Neural progenitor cell (in vitro differentiated cells): ENCODE data around the gene PMAIP1. TPM values are rescaled to one million over a fixed set of nuclear protein-coding genes. Genes with fewer than 3 reads are reported as not detected.
"Not testable (repeated sequence)": the region's sequence is repeated elsewhere in the genome, so short reads cannot be mapped to it uniquely, and the experiment has no call there.

ENCODE experiments used
- DNase-seq: peaks from one replicate; pipeline ENCODE4 v3.0.0-alpha.2; 2016; ENCODE audit warnings: low spot score
- H2AFZ ChIP-seq: fragments of 200-600 bp; sonication (generic); replicated peaks from 2 replicates; pipeline ENCODE4 v1.6.1; 2016; ENCODE audit warnings: antibody characterized with exemption
- H3F3A ChIP-seq: fragments of 200-600 bp; sonication (generic); 2 replicates; pipeline ENCODE4 v1.6.1; 2016; ENCODE audit warnings: antibody characterized with exemption, low read depth
- H3K27ac ChIP-seq: fragments of 200-600 bp; sonication (generic); 2 replicates; pipeline ENCODE4 v1.5.1; 2016; ENCODE audit warnings: mild to moderate bottlenecking
- H3K27me3 ChIP-seq: fragments of 200-600 bp; sonication (generic); 2 replicates; pipeline ENCODE4 v1.6.1; 2016; ENCODE audit warnings: mild to moderate bottlenecking, moderate library complexity
- H3K36me3 ChIP-seq: fragments of 200-600 bp; sonication (generic); 2 replicates; pipeline ENCODE4 v1.5.1; 2016
- H3K4me1 ChIP-seq: fragments of 200-600 bp; sonication (generic); 2 replicates; pipeline ENCODE4 v1.6.1; 2016; ENCODE audit warnings: mixed run types
- H3K4me2 ChIP-seq: fragments of 200-600 bp; sonication (generic); 2 replicates; pipeline ENCODE4 v1.6.1; 2016
- H3K4me3 ChIP-seq: fragments of 200-600 bp; sonication (generic); 2 replicates; pipeline ENCODE4 v1.5.1; 2016
- H3K79me2 ChIP-seq: fragments of 200-600 bp; sonication (generic); 2 replicates; pipeline ENCODE4 v1.6.1; 2016; ENCODE audit warnings: low read depth
- H3K9ac ChIP-seq: fragments of 200-600 bp; sonication (generic); 2 replicates; pipeline ENCODE4 v1.6.1; 2016
- H3K9me3 ChIP-seq: fragments of 200-600 bp; sonication (generic); 2 replicates; pipeline ENCODE4 v1.5.1; 2016; ENCODE audit warnings: low read depth
- H4K20me1 ChIP-seq: fragments of 200-600 bp; sonication (generic); 2 replicates; pipeline ENCODE4 v1.6.1; 2016; ENCODE audit warnings: low read depth
- H3K27ac Mint-ChIP-seq: 3 replicates; pipeline ENCODE4 v1.8.0; 2021; ENCODE audit warnings: mixed read lengths
- H3K27me3 Mint-ChIP-seq: 2 replicates; pipeline ENCODE4 v1.8.0; 2022; ENCODE audit warnings: low read depth, mild to moderate bottlenecking, inconsistent platforms, moderate library complexity, mixed read lengths; ENCODE audit not compliant: insufficient read depth
- H3K36me3 Mint-ChIP-seq: 3 replicates; pipeline ENCODE4 v1.8.0; 2021; ENCODE audit warnings: mixed read lengths
- H3K4me1 Mint-ChIP-seq: 3 replicates; pipeline ENCODE4 v1.8.0; 2021; ENCODE audit warnings: mixed read lengths
- H3K4me3 Mint-ChIP-seq: 3 replicates; pipeline ENCODE4 v1.8.0; 2021; ENCODE audit warnings: mild to moderate bottlenecking, moderate library complexity, mixed read lengths
- H3K9me3 Mint-ChIP-seq: 3 replicates; pipeline ENCODE4 v1.8.0; 2020; ENCODE audit warnings: mixed read lengths
- CTCF ChIP-seq: fragments of 200-600 bp; sonication (generic); IDR thresholded peaks from 2 replicates; pipeline ENCODE4 v1.5.1; 2017; ENCODE audit warnings: antibody characterized with exemption, mild to moderate bottlenecking
- EZH2 ChIP-seq: fragments of 200-600 bp; sonication (generic); IDR thresholded peaks from 2 replicates; pipeline ENCODE4 v1.6.1; 2017; ENCODE audit warnings: antibody characterized with exemption, mild to moderate bottlenecking, moderate library complexity
- EZH2phosphoT487 ChIP-seq: fragments of 200-600 bp; sonication (generic); IDR thresholded peaks from 2 replicates; pipeline ENCODE4 v1.6.1; 2017; ENCODE audit warnings: antibody characterized with exemption
- total RNA-seq: library from RNA; depleted of rRNA; stranded (reverse); fragments of >200 nt; gene quantifications from 2 replicates; pipeline ENCODE4 v1.2.3, GENCODE V29; 2015; ENCODE audit warnings: low replicate concordance

The PMAIP1 gene
- total RNA-seq, 1 donor from 2014 or later: 3.5 TPM

GRCh38 chr18:59853380-59853779 lies 46.4 kb upstream of the PMAIP1 start:
- Mint-ChIP-seq H3K27ac (no peak overlapping the region), H3K27me3 (peaks cover 4% of the 10 kb centered on the region), H3K4me3 (no peak overlapping the region), H3K36me3 (no peaks in the 10 kb centered on the region), H3K9me3 (no peaks in the 10 kb centered on the region), H3K4me1 (no peaks in the 10 kb centered on the region)
- Histone ChIP-seq H3K79me2 (no peaks in the 10 kb centered on the region), H3F3A (no peaks in the 10 kb centered on the region), H3K36me3 (no peaks in the 10 kb centered on the region), H3K4me3 (no peak overlapping the region), H4K20me1 (no peaks in the 10 kb centered on the region), H3K27ac (no peak overlapping the region), H3K27me3 (no peaks in the 10 kb centered on the region), H3K9ac (no peak overlapping the region), H3K4me2 (no peak overlapping the region), H2AFZ (no peak overlapping the region), H3K9me3 (no peaks in the 10 kb centered on the region), H3K4me1 (no peaks in the 10 kb centered on the region)
- DNase-seq: no peak
- TF ChIP-seq EZH2 (no peak), EZH2phosphoT487 (no peak), CTCF (no peak)

- H3K36me3 ChIP-seq, H3K27ac Mint-ChIP-seq, DNase-seq, H3F3A ChIP-seq, H2AFZ ChIP-seq, H3K9me3 Mint-ChIP-seq, H3K4me1 ChIP-seq, H4K20me1 ChIP-seq, H3K4me3 Mint-ChIP-seq, H3K36me3 Mint-ChIP-seq, H3K27me3 Mint-ChIP-seq, H3K79me2 ChIP-seq, H3K4me2 ChIP-seq, H3K27me3 ChIP-seq, H3K9ac ChIP-seq, H3K4me3 ChIP-seq, H3K9me3 ChIP-seq, H3K27ac ChIP-seq, H3K4me1 Mint-ChIP-seq: not testable (repeated sequence)
Measured at GRCh38 chr18:59853988-59854387, 45.8 kb upstream of the PMAIP1 start.

GRCh38 chr18:59861009-59861408 lies 38.8 kb upstream of the PMAIP1 start:
- no peak overlapping the region for H3K9ac ChIP-seq
- no peak for DNase-seq
- TF ChIP-seq EZH2: no peak
- no peak for TF ChIP-seq CTCF
- no peak for TF ChIP-seq EZH2phosphoT487
- Mint-ChIP-seq H3K36me3 (no peaks in the 10 kb centered on the region), H3K4me1 (peaks cover 4% of the 10 kb centered on the region), H3K27me3 (no peaks in the 10 kb centered on the region), H3K4me3 (no peak overlapping the region), H3K9me3 (no peaks in the 10 kb centered on the region), H3K27ac (no peak overlapping the region)
- no peak overlapping the region for H2AFZ ChIP-seq
- peaks cover 11% of the 10 kb centered on the region for H3F3A ChIP-seq
- H3K27ac ChIP-seq: no peak overlapping the region
- H4K20me1 ChIP-seq: no peaks in the 10 kb centered on the region
- no peak overlapping the region for H3K4me3 ChIP-seq
- H3K79me2 ChIP-seq: no peaks in the 10 kb centered on the region
- H3K9me3 ChIP-seq: no peaks in the 10 kb centered on the region
- no peaks in the 10 kb centered on the region for H3K27me3 ChIP-seq
- peaks cover 4% of the 10 kb centered on the region for H3K4me1 ChIP-seq
- no peak overlapping the region for H3K4me2 ChIP-seq
- no peaks in the 10 kb centered on the region for H3K36me3 ChIP-seq

- H3K4me1 Mint-ChIP-seq: peaks cover 4% of the 10 kb centered on the region
- no peaks in the 10 kb centered on the region for H3K79me2 ChIP-seq
- H3K9me3 Mint-ChIP-seq: no peaks in the 10 kb centered on the region
- no peak overlapping the region for H3K27ac ChIP-seq
- no peaks in the 10 kb centered on the region for H3K36me3 ChIP-seq
- H3K4me3 Mint-ChIP-seq: no peak overlapping the region
- H3K9ac ChIP-seq: no peak overlapping the region
- H3K36me3 Mint-ChIP-seq: no peaks in the 10 kb centered on the region
- H3K4me2 ChIP-seq: no peak overlapping the region
- H4K20me1 ChIP-seq: no peaks in the 10 kb centered on the region
- no peak for TF ChIP-seq EZH2
- no peak for TF ChIP-seq CTCF
- TF ChIP-seq EZH2phosphoT487: no peak
- H2AFZ ChIP-seq: no peak overlapping the region
- H3K9me3 ChIP-seq: no peaks in the 10 kb centered on the region
- no peak for DNase-seq
- no peaks in the 10 kb centered on the region for H3K27me3 ChIP-seq
- H3K4me1 ChIP-seq: peaks cover 4% of the 10 kb centered on the region
- H3K4me3 ChIP-seq: no peak overlapping the region
- H3K27ac Mint-ChIP-seq: no peak overlapping the region
- no peaks in the 10 kb centered on the region for H3K27me3 Mint-ChIP-seq
- H3F3A ChIP-seq: peaks cover 11% of the 10 kb centered on the region
Measured at GRCh38 chr18:59861963-59862819, 37.6 kb upstream of the PMAIP1 start.
